Esophagus squamous epithelium (tissue), 5 donors: ENCODE results near the gene CCN5. TPM values are rescaled to one million over a fixed set of nuclear protein-coding genes. Genes with fewer than 3 reads are reported as not detected.

ENCODE experiments used
- DNase-seq: peaks from one replicate; lab custom pipeline; 2025; lab: John Stamatoyannopoulos, UW
- H3K27ac ChIP-seq, 4 donors: fragments of 200-600 bp; sonication (generic); one replicate each; pipeline ENCODE4 v1.5.1; 2016 to 2019; ENCODE audit warnings: mild to moderate bottlenecking in 1 of 4
- H3K27me3 ChIP-seq, 4 donors: fragments of 200-600 bp; sonication (generic); 1 replicate in 3 of 4; 2 replicates in 1 of 4; pipeline versions ENCODE4 v1.5.1 to v1.6.0; 2017 to 2021; ENCODE audit warnings: antibody characterized with exemption in 1 of 4
- H3K36me3 ChIP-seq, 3 donors: fragments of 200-600 bp; sonication (generic); one replicate each; pipeline ENCODE4 v1.5.1; 2016 to 2019
- H3K4me1 ChIP-seq, 3 donors: fragments of 200-600 bp; sonication (generic); one replicate each; pipeline ENCODE4 v1.5.1; 2017 to 2019
- H3K4me3 ChIP-seq, 4 donors: fragments of 200-600 bp; sonication (generic); 1 replicate in 3 of 4; 2 replicates in 1 of 4; pipeline ENCODE4 v1.5.1; 2016 to 2019; ENCODE audit warnings: mild to moderate bottlenecking in 2 of 4, moderate library complexity in 1 of 4
- H3K9me3 ChIP-seq, 3 donors: fragments of 200-600 bp; sonication (generic); one replicate each; pipeline ENCODE4 v1.5.1; 2016 to 2019
- CTCF ChIP-seq, 6 experiments: fragments of 450-650 bp in 4 of 6; fragments of 200-600 bp in 2 of 6; sonication (generic) in 2 of 6; IDR thresholded peaks; one replicate each; pipeline ENCODE4 v1.5.1; 2016 to 2019; ENCODE audit warnings: antibody characterized with exemption in 6 of 6, mild to moderate bottlenecking in 4 of 6, moderate library complexity in 4 of 6
- POLR2A ChIP-seq, 4 donors: fragments of 450-650 bp; IDR thresholded peaks; one replicate each; pipeline ENCODE4 v1.6.1; 2017; ENCODE audit warnings: antibody characterized with exemption in 4 of 4, mild to moderate bottlenecking in 4 of 4, moderate library complexity in 3 of 4
- WGBS, 2 donors: methylation state at CpG; one replicate each; pipeline ENCODE4 v1.1.5; 2018; 5-methylcytosine and 5-hydroxymethylcytosine counted together
- intact Hi-C: fragments of 100-400 bp; cut with DNase I; formaldehyde crosslinking; loops from one replicate; pipeline ENCODE4 v1.15.0; 2022
- total RNA-seq, 4 donors: library from RNA; depleted of rRNA; stranded (reverse); fragments of >200 nt; gene quantifications; one replicate each; pipeline ENCODE4 v1.1.0, GENCODE V29; 2016
- donor health status: DM: yes; HTN: yes; CAD: no.

CCN5 gene
- total RNA-seq, 4 donors from 2014 or later = 6.7 to 83.9 (median 31.0) TPM

- H3K4me1 ChIP-seq = peaks cover 0 to 34% (median 16%) of the 10 kb centered on the region in 3 donors
- no peaks in the 10 kb centered on the region for H3K27me3 ChIP-seq
- 87 to 89% methylated on average over 4 of the region's 4 CpGs for WGBS, 2 donors
- H3K4me3 ChIP-seq = no peak overlapping the region
- no peaks in the 10 kb centered on the region for H3K9me3 ChIP-seq
- no peak overlapping the region for H3K27ac ChIP-seq
- no peak for DNase-seq
- intact Hi-C loops = loop anchor here (5.0 kb wide), 1 partner anchor 45 kb away; no protein-coding TSS in a partner anchor
- TF ChIP-seq CTCF (IDR thresholded peaks at IDR 0.05) (no peak), POLR2A (IDR thresholded peaks at IDR 0.05) (no peak)
- H3K36me3 ChIP-seq = no peaks in the 10 kb centered on the region
Measured at GRCh38 chr20:44686934-44687333, 28.2 kb upstream of the CCN5 start.

GRCh38 chr20:44688053-44688625 lies 27.0 kb upstream of the CCN5 start:
- 45 to 46% methylated on average over 7 of the region's 7 CpGs for WGBS, 2 donors

GRCh38 chr20:44689809-44690208 lies 25.4 kb upstream of the CCN5 start:
- Histone ChIP-seq H3K9me3 (no peaks in the 10 kb centered on the region), H3K36me3 (no peaks in the 10 kb centered on the region), H3K4me3 (no peak overlapping the region), H3K27ac (peak overlapping the region in 1 of 4 donors; percentile 91), H3K4me1 (peaks cover 0 to 51% (median 34%) of the 10 kb centered on the region in 3 donors), H3K27me3 (no peaks in the 10 kb centered on the region)
- DNase-seq = no peak
- 31 to 50% methylated on average over 2 of the region's 3 CpGs for WGBS, 2 donors
- TF ChIP-seq POLR2A (IDR thresholded peaks at IDR 0.05) (no peak), CTCF (IDR thresholded peaks at IDR 0.05) (no peak)
- intact Hi-C loops = loop anchor here (5.0 kb wide), 1 partner anchor 42 kb away; no protein-coding TSS in a partner anchor

More at GRCh38 chr20:44688053-44688625, 27.0 kb upstream of the CCN5 start:
- intact Hi-C loops = loop anchor here (5.0 kb wide), 1 partner anchor 44 kb away; no protein-coding TSS in a partner anchor
- no peak for DNase-seq
- H3K27me3 ChIP-seq = no peaks in the 10 kb centered on the region
- no peak overlapping the region for H3K4me3 ChIP-seq
- no peaks in the 10 kb centered on the region for H3K9me3 ChIP-seq
- no peak overlapping the region for H3K27ac ChIP-seq
- TF ChIP-seq CTCF (IDR thresholded peaks at IDR 0.05) (no peak), POLR2A (IDR thresholded peaks at IDR 0.05) (no peak)
- H3K4me1 ChIP-seq = peaks cover 0 to 43% (median 24%) of the 10 kb centered on the region in 3 donors
- no peaks in the 10 kb centered on the region for H3K36me3 ChIP-seq

GRCh38 chr20:44690781-44691423 lies 24.3 kb upstream of the CCN5 start:
- Histone ChIP-seq H3K9me3 (no peaks in the 10 kb centered on the region), H3K27me3 (no peaks in the 10 kb centered on the region), H3K27ac (peak overlapping the region in 3 of 4 donors; percentile 78 to 91 (median 87)), H3K4me1 (peaks cover 0 to 52% (median 30%) of the 10 kb centered on the region in 3 donors), H3K4me3 (no peak overlapping the region), H3K36me3 (no peaks in the 10 kb centered on the region)
- no peak for DNase-seq
- WGBS, 2 donors = 84 to 86% methylated on average over 9 of the region's 9 CpGs
- intact Hi-C loops = no loop called here
- TF ChIP-seq CTCF (IDR thresholded peaks at IDR 0.05) (no peak), POLR2A (IDR thresholded peaks at IDR 0.05) (no peak)
